Ishikawa (cell line): ENCODE results near the gene SYNPO.

ENCODE experiments used
- CEBPB ChIP-seq: IDR thresholded peaks from 2 replicates; pipeline ENCODE4 v1.6.1; 2012
- EGR1 ChIP-seq: IDR thresholded peaks from 2 replicates; pipeline ENCODE4 v1.6.1; 2012
- EP300 ChIP-seq: IDR thresholded peaks from 2 replicates; pipeline ENCODE4 v1.6.1; 2012; ENCODE audit warnings: borderline replicate concordance
- FOXM1 ChIP-seq: IDR thresholded peaks from 2 replicates; pipeline ENCODE4 v1.6.1; 2012; ENCODE audit warnings: low read depth, borderline replicate concordance
- NFIC ChIP-seq: IDR thresholded peaks from 2 replicates; pipeline ENCODE4 v1.6.1; 2012
- RAD21 ChIP-seq: IDR thresholded peaks from 2 replicates; pipeline ENCODE4 v1.6.1; 2012; ENCODE audit warnings: low read depth
- TAF1 ChIP-seq: IDR thresholded peaks from 2 replicates; pipeline ENCODE4 v1.6.1; 2012; ENCODE audit warnings: low read depth, mild to moderate bottlenecking
- TCF12 ChIP-seq: IDR thresholded peaks from 2 replicates; pipeline ENCODE4 v1.6.1; 2012; ENCODE audit warnings: low read depth
- TEAD4 ChIP-seq: IDR thresholded peaks from 2 replicates; pipeline ENCODE4 v1.6.1; 2012
- YY1 ChIP-seq: IDR thresholded peaks from 2 replicates; pipeline ENCODE4 v1.6.1; 2012; ENCODE audit warnings: low read depth
- ZBTB7A ChIP-seq: IDR thresholded peaks from 2 replicates; pipeline ENCODE4 v1.6.1; 2012; ENCODE audit warnings: low read depth
- TF ChIP-seq, protein P1 (sequence below): IDR thresholded peaks from 2 replicates; pipeline ENCODE4 v1.6.1; 2012
- TF ChIP-seq, protein P2 (sequence below): IDR thresholded peaks from 2 replicates; pipeline ENCODE4 v1.6.1; 2012; ENCODE audit warnings: low read depth, mild to moderate bottlenecking
- TF ChIP-seq, protein P3 (sequence below): IDR thresholded peaks from 2 replicates; pipeline ENCODE4 v1.6.1; 2012

DNA sequence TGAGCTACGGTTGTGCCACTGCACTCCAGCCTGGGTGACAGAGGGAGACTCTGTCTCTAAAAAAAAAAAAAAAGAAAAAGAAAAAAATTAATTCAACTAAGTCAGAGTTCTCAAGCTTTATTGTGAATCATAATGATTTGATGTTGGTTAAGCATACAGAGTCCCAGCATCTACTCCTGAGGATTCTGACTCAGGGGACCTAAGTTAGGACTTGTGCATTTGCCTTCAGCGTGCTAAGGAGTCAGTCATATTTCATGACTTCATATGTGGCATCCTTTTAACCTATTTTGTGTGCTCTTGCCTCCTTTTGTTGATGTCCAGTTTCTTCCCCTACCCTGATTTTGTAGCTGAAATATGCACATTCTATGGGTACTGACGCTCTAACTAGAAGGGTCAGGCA lies 23.5 kb downstream of the SYNPO start:
- TF ChIP-seq RAD21 (no peak), ZBTB7A (no peak), YY1 (no peak), EP300 (no peak), CEBPB (no peak), FOXM1 (no peak), TAF1 (no peak), NFIC (no peak), EGR1 (no peak), TEAD4 (no peak), TCF12 (no peak)
- TF ChIP-seq, protein P1, sequence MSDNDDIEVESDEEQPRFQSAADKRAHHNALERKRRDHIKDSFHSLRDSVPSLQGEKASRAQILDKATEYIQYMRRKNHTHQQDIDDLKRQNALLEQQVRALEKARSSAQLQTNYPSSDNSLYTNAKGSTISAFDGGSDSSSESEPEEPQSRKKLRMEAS, result no peak
- TF ChIP-seq, protein P2, sequence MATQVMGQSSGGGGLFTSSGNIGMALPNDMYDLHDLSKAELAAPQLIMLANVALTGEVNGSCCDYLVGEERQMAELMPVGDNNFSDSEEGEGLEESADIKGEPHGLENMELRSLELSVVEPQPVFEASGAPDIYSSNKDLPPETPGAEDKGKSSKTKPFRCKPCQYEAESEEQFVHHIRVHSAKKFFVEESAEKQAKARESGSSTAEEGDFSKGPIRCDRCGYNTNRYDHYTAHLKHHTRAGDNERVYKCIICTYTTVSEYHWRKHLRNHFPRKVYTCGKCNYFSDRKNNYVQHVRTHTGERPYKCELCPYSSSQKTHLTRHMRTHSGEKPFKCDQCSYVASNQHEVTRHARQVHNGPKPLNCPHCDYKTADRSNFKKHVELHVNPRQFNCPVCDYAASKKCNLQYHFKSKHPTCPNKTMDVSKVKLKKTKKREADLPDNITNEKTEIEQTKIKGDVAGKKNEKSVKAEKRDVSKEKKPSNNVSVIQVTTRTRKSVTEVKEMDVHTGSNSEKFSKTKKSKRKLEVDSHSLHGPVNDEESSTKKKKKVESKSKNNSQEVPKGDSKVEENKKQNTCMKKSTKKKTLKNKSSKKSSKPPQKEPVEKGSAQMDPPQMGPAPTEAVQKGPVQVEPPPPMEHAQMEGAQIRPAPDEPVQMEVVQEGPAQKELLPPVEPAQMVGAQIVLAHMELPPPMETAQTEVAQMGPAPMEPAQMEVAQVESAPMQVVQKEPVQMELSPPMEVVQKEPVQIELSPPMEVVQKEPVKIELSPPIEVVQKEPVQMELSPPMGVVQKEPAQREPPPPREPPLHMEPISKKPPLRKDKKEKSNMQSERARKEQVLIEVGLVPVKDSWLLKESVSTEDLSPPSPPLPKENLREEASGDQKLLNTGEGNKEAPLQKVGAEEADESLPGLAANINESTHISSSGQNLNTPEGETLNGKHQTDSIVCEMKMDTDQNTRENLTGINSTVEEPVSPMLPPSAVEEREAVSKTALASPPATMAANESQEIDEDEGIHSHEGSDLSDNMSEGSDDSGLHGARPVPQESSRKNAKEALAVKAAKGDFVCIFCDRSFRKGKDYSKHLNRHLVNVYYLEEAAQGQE, result no peak
- TF ChIP-seq, protein P3, sequence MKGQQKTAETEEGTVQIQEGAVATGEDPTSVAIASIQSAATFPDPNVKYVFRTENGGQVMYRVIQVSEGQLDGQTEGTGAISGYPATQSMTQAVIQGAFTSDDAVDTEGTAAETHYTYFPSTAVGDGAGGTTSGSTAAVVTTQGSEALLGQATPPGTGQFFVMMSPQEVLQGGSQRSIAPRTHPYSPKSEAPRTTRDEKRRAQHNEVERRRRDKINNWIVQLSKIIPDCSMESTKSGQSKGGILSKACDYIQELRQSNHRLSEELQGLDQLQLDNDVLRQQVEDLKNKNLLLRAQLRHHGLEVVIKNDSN, result no peak
